CD4-positive, alpha-beta T cell treated with Interleukin-1 beta for 1 hour (primary cell): Measurements from ENCODE around the gene KIAA1671.
"Not testable (repeated sequence)": the region's sequence is repeated elsewhere in the genome, so short reads cannot be mapped to it uniquely, and the experiment has no call there.

Experiments used
- DNase-seq, 2 donors: peaks; one replicate each; pipeline ENCODE4 v3.0.0-alpha.2; 2020 to 2022

Gene KIAA1671

DNA sequence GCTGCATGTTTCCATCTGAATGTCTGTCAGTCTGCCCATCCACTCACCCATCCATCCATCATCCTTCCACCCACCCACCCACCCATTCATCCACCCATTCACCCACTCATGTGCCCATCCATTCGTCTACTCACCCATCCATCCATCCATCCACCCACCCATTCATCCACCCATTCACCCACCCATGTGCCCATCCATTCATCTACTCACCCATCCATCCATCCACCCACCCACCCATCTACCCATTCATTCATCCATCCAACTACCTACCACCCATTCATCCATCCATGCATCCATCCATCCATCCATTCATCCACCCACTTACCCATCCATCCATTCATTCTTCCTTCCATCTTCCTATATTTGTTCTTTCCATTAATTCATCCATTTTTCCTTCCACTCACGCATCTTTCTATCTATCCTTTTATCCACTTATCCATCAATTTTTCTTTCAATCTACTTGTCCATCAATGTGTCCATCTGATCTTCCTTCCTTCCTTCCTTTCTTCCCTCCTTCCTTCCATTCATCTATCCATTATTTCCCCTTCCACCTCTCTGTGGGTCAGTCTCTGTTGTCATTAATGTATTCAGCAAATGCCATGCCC is 255.1 kb downstream of the KIAA1671 start:
- no peak for DNase-seq

DNA sequence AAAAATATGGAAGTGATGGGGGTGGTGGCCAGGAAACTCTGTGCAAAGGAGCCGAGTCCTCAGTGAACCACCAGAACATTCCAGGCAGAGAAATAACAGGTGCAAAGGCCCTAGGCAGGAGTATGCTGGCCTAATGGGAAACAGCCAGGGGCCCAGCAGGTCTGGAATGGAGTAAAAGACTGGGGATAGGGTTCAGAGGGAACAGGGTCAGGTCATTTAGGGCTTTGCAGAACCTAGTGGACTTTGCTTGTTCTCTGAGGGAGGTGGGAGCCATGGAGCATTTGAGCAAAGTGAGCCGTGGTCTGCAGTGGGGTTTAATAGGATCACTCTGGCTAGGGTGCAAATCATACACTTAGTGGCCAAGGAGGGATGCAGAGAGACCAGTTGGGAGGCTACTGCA is 255.8 kb downstream of the KIAA1671 start:
- no peak for DNase-seq

DNA sequence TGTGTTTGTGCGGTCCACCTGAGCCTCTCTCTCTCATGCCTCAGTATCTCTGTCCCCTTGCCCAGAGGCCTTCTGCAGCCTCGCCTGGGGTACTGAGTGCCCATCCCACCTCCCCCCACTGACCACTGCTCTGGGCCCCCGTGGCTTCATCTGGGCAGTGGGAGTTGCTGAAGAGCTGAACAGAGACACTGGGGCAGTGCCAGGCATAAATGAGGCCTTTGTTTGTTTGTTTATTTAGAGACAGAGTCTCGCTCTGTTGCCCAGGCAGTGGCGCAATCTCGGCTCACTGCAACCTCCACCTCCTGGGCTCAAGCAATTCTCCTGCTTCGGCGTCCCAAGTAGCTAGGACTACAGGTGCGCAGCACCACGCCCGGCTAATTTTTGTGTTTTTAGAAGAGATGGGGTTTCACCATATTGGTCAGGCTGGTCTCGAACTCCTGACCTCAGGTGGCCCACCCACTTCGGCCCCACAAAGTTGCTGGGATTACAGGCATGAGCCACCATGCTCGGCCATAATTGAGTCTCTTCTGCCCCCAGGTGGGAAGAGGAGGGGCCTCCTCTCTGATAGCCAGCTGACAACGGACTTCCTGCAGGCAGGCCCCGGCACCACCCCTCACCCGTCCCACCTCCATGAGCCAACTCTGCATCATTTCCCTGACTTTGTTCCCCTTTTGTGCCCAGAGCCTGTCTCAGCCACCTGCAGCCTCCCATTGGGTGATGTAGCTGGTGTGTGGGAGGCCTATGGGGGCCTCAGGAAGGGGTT is 256.4 kb downstream of the KIAA1671 start:
- no peak for DNase-seq

DNA sequence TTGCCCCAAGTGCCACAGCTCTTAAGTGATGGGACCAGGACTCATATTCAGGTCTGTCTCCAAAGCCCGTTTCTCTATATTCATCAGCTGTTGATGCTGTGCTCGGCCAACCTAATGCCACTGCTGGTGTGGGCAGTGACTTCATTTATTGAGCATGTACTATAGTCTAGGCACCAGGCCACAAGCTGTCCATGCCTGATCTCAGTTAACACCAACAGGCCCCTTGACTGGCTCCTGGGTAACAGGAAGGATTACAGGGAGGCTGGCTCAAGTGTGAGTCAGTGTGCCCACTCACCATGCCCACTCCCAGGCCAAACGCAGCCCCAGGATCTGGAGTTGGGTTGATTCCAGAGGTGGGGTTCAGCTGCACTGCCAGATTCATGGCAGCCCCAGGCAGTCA is 258.3 kb downstream of the KIAA1671 start:
- no peak for DNase-seq

GRCh38 chr22:25212337-25212736 is 259.8 kb downstream of the KIAA1671 start:
- DNase-seq: no peak

- DNase-seq: no peak
Measured at GRCh38 chr22:25213221-25213620, 260.7 kb downstream of the KIAA1671 start.

DNA sequence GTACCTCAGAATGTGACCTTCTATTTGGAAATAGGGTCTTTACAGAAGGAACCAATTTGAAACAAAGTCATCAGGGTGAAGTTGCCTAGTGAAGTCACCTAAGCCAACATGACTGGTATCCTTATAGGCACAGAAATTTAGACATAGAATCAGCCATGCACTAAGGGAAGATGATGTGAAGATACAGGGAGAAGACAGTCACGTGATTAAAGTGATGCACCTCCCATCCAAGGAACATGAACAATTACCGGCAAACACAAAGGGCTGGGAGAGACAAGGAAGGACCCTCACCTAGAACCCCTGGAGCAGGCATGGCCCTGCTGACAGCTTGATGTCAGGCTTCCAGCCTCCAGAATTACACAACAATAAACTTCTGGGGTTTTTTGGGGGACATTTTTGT is 263.7 kb downstream of the KIAA1671 start:
- DNase-seq: no peak

- DNase-seq: no peak
Measured at GRCh38 chr22:25219211-25219689, 266.7 kb downstream of the KIAA1671 start, which contains the start of gene CRYBB2. TSS of gene CRYBB2 (plus strand) at chr22:25219639. CDS start at chr22:25221430, 1,791 bp downstream.

- DNase-seq: no peak
Measured at GRCh38 chr22:25219948-25220442, 267.5 kb downstream of the KIAA1671 start.

- DNase-seq: no peak
Measured at GRCh38 chr22:25221790-25222189, 269.3 kb downstream of the KIAA1671 start.

- no peak for DNase-seq
Measured at GRCh38 chr22:25223269-25223850, 270.8 kb downstream of the KIAA1671 start.

DNA sequence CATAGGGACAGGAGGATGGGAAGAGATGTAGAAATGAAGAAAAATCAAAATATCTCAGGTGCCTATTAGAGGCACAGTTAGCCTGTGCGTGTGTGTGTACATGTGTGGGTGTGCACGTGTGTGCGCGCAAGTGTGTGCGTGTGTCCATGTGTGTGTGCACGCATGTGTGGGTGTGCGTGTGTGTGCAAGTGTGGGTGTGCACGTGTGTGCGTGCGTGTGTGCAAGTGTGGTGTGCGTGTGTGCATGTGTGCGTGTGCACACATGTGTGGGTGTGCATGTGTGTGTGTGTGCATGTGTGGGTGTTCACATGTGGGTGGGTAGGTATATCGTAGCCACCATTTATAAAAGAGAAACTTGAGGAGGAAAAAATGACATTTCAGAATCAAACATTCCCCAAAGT is 276.3 kb downstream of the KIAA1671 start:
- DNase-seq: no peak

GRCh38 chr22:25230760-25231159 is 278.2 kb downstream of the KIAA1671 start:
- DNase-seq: not testable (repeated sequence)

DNA sequence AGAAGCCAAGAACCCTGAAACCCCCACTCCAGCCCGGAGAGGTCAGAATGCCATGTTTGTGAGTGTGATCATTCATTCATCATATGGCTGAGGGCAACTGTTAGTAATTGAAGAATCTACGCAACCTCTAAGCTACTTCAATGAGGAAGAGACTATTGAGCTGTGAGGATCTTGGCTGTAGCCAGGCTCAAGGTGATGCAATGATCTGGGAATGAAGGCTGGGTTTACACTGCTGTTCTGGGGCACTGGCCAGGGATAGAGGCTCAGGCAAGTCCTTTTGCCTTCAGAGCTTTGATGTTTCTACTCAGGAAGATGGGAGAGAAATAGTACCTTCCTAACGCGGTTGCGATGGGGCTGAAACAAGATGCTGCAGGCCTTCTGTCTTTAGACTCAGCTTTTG is 279.8 kb downstream of the KIAA1671 start:
- no peak for DNase-seq

- not testable (repeated sequence) for DNase-seq
Measured at GRCh38 chr22:25233706-25234105, 281.2 kb downstream of the KIAA1671 start.

- DNase-seq: peak; percentile 55 to 56
Measured at GRCh38 chr22:25235547-25236290, 283.2 kb downstream of the KIAA1671 start.

DNA sequence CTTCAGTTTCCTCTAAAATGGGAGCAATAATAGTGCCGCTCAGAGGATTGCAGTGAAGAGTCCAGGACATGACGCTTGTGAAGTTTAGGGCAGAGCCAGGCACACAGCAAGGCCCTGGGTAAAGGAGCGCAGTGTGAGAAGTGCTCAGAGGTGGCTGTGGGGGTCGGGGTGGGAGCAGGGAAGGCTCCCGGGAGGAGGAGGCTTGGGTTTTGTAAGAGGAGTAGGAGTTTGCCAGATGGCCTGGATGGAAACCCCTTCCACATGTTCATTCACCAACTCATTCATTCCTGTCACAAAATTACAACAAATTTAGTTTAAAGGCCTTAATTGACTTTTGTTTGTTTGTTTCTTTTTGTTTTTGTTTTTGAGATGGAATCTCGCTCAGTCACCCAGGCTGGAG is 283.9 kb downstream of the KIAA1671 start:
- DNase-seq: no peak

GRCh38 chr22:25237503-25237902 is 285.0 kb downstream of the KIAA1671 start:
- no peak for DNase-seq

DNA sequence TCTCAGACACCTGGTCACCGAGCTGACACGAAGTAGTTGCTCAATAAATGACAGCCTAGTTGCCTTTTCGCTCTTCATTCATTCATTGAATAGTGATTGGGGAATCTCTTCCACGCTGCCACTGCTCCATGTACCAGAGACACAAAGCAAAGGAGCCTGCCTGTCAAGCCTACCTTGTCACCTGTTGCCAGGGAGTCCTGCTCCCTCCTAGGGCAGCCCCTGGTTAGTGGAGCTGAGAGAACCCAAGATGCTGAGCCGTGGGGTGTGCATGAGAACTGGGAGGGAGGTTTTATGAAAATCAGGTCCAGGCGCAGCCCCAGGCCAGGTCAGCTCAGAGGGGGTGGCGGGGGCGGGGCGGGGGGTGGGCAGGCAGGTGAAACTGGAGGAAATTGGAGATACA is 285.5 kb downstream of the KIAA1671 start:
- not testable (repeated sequence) for DNase-seq
